ENCODE measurements around the gene ELOVL3. TPM values are rescaled to one million over a fixed set of nuclear protein-coding genes. Genes with fewer than 3 reads are reported as not detected.
"Not testable (repeated sequence)": the region's sequence is repeated elsewhere in the genome, so short reads cannot be mapped to it uniquely, and the experiment has no call there.

The ELOVL3 gene
- total RNA-seq, 2 experiments from 2014 or later: not detected

GRCh38 chr10:102211615-102212299 lies 14.3 kb upstream of the ELOVL3 start:
- peaks cover 2% of the 10 kb centered on the region for H3K9me3 Mint-ChIP-seq
- DNase-seq (no peak), ATAC-seq (no peak)
- no peak overlapping the region for H3K4me3 Mint-ChIP-seq
- H3K27ac Mint-ChIP-seq: no peak overlapping the region
- ChIA-PET CTCF (interaction anchor here (0.8 to 3.0 kb wide), 5 partner anchors 18 to 141 kb away, joined by 3 to 10 read pairs (median 3); no protein-coding TSS in a partner anchor), POLR2A (interaction anchor here (0.6 to 1.1 kb wide), 3 partner anchors 50 to 127 kb away, joined by 3 read pairs; no protein-coding TSS in a partner anchor)
- no peak for TF ChIP-seq CTCF (IDR thresholded peaks at IDR 0.05)
- no peaks in the 10 kb centered on the region for H3K36me3 Mint-ChIP-seq (ENCODE audit: low read depth)
- H3K4me1 Mint-ChIP-seq (ENCODE audit: low read depth): no peaks in the 10 kb centered on the region
- H3K27me3 Mint-ChIP-seq: peaks cover 4% of the 10 kb centered on the region
- intact Hi-C loops (cut with micrococcal nuclease): no loop called here

GRCh38 chr10:102213599-102213998 lies 12.5 kb upstream of the ELOVL3 start:
- H3K36me3 Mint-ChIP-seq (ENCODE audit: low read depth); ATAC-seq; DNase-seq; H3K9me3 Mint-ChIP-seq; H3K27me3 Mint-ChIP-seq; H3K27ac Mint-ChIP-seq; POLR2A ChIA-PET; intact Hi-C loops (cut with micrococcal nuclease); H3K4me3 Mint-ChIP-seq; H3K4me1 Mint-ChIP-seq (ENCODE audit: low read depth): not testable (repeated sequence)
- CTCF ChIA-PET: interaction anchor here (3.0 kb wide), 1 partner anchor 16 kb away, joined by 10 read pairs; no protein-coding TSS in a partner anchor

- no peak overlapping the region for H3K4me3 Mint-ChIP-seq
- ChIA-PET CTCF (interaction anchor here (0.6 to 5.2 kb wide), 4 partner anchors 11 to 136 kb away, joined by 3 to 58 read pairs (median 8); no protein-coding TSS in a partner anchor), POLR2A (interaction anchor here (0.6 to 0.9 kb wide), 2 partner anchors 16 to 288 kb away, joined by 3 read pairs; no protein-coding TSS in a partner anchor)
- no peaks in the 10 kb centered on the region for H3K36me3 Mint-ChIP-seq (ENCODE audit: low read depth)
- DNase-seq: no peak
- no peaks in the 10 kb centered on the region for H3K4me1 Mint-ChIP-seq (ENCODE audit: low read depth)
- peaks cover 4% of the 10 kb centered on the region for H3K27me3 Mint-ChIP-seq
- H3K27ac Mint-ChIP-seq: no peak overlapping the region
- peaks cover under 1% of the 10 kb centered on the region for H3K9me3 Mint-ChIP-seq
- no peak for TF ChIP-seq CTCF (IDR thresholded peaks at IDR 0.05)
- no peak for ATAC-seq
- intact Hi-C loops (cut with micrococcal nuclease): no loop called here
Measured at GRCh38 chr10:102219370-102219769, 6.7 kb upstream of the ELOVL3 start.

- no peak for TF ChIP-seq CTCF (IDR thresholded peaks at IDR 0.05)
- Mint-ChIP-seq H3K9me3 (no peaks in the 10 kb centered on the region), H3K36me3 (ENCODE audit: low read depth) (no peaks in the 10 kb centered on the region), H3K4me1 (ENCODE audit: low read depth) (peaks cover under 1% of the 10 kb centered on the region), H3K27me3 (peaks cover 3% of the 10 kb centered on the region), H3K27ac (no peak overlapping the region), H3K4me3 (no peak overlapping the region)
- POLR2A ChIA-PET: interaction anchor here (1.0 kb wide), 1 partner anchor 212 kb away, joined by 3 read pairs; the partner anchor contains the start of gene CUEDC2
- CTCF ChIA-PET: interaction anchor here (1.1 to 5.2 kb wide), 5 partner anchors 10 to 163 kb away, joined by 3 to 58 read pairs (median 3); no protein-coding TSS in a partner anchor
- ATAC-seq: no peak
- DNase-seq: no peak
- intact Hi-C loops (cut with micrococcal nuclease): loop anchor here (10.0 kb wide), 1 partner anchor 364 kb away; no protein-coding TSS in a partner anchor
Measured at GRCh38 chr10:102220612-102221011, 5.5 kb upstream of the ELOVL3 start.

- ATAC-seq (no peak), DNase-seq (no peak)
- H3K36me3 Mint-ChIP-seq (ENCODE audit: low read depth): no peaks in the 10 kb centered on the region
- no peak for TF ChIP-seq CTCF (IDR thresholded peaks at IDR 0.05)
- ChIA-PET POLR2A (interaction anchor here (0.8 kb wide), 1 partner anchor 258 kb away, joined by 3 read pairs; no protein-coding TSS in a partner anchor), CTCF (interaction anchor here (1.0 to 19.5 kb wide), 6 partner anchors 8 to 382 kb away, joined by 3 to 886 read pairs (median 4); partner anchors contain the start of gene GBF1)
- H3K4me1 Mint-ChIP-seq (ENCODE audit: low read depth): peaks cover 12% of the 10 kb centered on the region
- intact Hi-C loops (cut with micrococcal nuclease): loop anchor here (10.0 kb wide), 1 partner anchor 362 kb away; no protein-coding TSS in a partner anchor
- no peak overlapping the region for H3K27ac Mint-ChIP-seq
- no peaks in the 10 kb centered on the region for H3K9me3 Mint-ChIP-seq
- H3K27me3 Mint-ChIP-seq: peaks cover 18% of the 10 kb centered on the region
- no peak overlapping the region for H3K4me3 Mint-ChIP-seq
Measured at GRCh38 chr10:102222797-102223196, 3.3 kb upstream of the ELOVL3 start.
